Measurements from ENCODE around the gene RNF14.
A peak's percentile ranks its signal among the peaks of the same experiment; 100 is the strongest.

Gene RNF14

GRCh38 chr5:141982626-141983025, 13.7 kb downstream of the RNF14 start:
- TF ChIP-seq NFIC (IDR thresholded peaks at IDR 0.05) = no peak
- TF ChIP-seq EGR1 (IDR thresholded peaks at IDR 0.05) = no peak
- no peak for TF ChIP-seq USF1 (IDR thresholded peaks at IDR 0.05)
- no peak for TF ChIP-seq RAD21 (IDR thresholded peaks at IDR 0.05; ENCODE audit: low read depth)
- TF ChIP-seq ZBTB7A (IDR thresholded peaks at IDR 0.05; ENCODE audit: low read depth) = no peak
- no peak for TF ChIP-seq TEAD4 (IDR thresholded peaks at IDR 0.05)
- no peak for TF ChIP-seq MAX (IDR thresholded peaks at IDR 0.05)
- TF ChIP-seq CEBPB (IDR thresholded peaks at IDR 0.05) = no peak
- TF ChIP-seq YY1 (IDR thresholded peaks at IDR 0.05; ENCODE audit: low read depth) = no peak
- no peak for TF ChIP-seq EP300 (IDR thresholded peaks at IDR 0.05; ENCODE audit: borderline replicate concordance)

- TF ChIP-seq RAD21 (IDR thresholded peaks at IDR 0.05; ENCODE audit: low read depth) (no peak), EGR1 (IDR thresholded peaks at IDR 0.05) (no peak), MAX (IDR thresholded peaks at IDR 0.05) (no peak), ZBTB7A (IDR thresholded peaks at IDR 0.05; ENCODE audit: low read depth) (no peak), NFIC (IDR thresholded peaks at IDR 0.05) (no peak), CREB1 (IDR thresholded peaks at IDR 0.05; ENCODE audit: low read depth) (no peak), YY1 (IDR thresholded peaks at IDR 0.05; ENCODE audit: low read depth) (no peak), REST (IDR thresholded peaks at IDR 0.05; ENCODE audit: low read depth) (no peak), TAF1 (IDR thresholded peaks at IDR 0.05; ENCODE audit: low read depth) (no peak), CEBPB (IDR thresholded peaks at IDR 0.05) (no peak), TCF12 (IDR thresholded peaks at IDR 0.05; ENCODE audit: low read depth) (no peak), FOXM1 (IDR thresholded peaks at IDR 0.05; ENCODE audit: borderline replicate concordance, low read depth) (no peak)
Measured at GRCh38 chr5:141986072-141986471, 17.2 kb downstream of the RNF14 start.

- no peak for TF ChIP-seq TCF12 (IDR thresholded peaks at IDR 0.05; ENCODE audit: low read depth)
- no peak for TF ChIP-seq MAX (IDR thresholded peaks at IDR 0.05)
- TF ChIP-seq TAF1 (IDR thresholded peaks at IDR 0.05; ENCODE audit: low read depth) = no peak
- TF ChIP-seq EP300 (IDR thresholded peaks at IDR 0.05; ENCODE audit: borderline replicate concordance) = no peak
- TF ChIP-seq FOXM1 (IDR thresholded peaks at IDR 0.05; ENCODE audit: borderline replicate concordance, low read depth) = no peak
- no peak for TF ChIP-seq TEAD4 (IDR thresholded peaks at IDR 0.05)
- no peak for TF ChIP-seq EGR1 (IDR thresholded peaks at IDR 0.05)
- no peak for TF ChIP-seq CEBPB (IDR thresholded peaks at IDR 0.05)
- no peak for TF ChIP-seq ZBTB7A (IDR thresholded peaks at IDR 0.05; ENCODE audit: low read depth)
- no peak for TF ChIP-seq NFIC (IDR thresholded peaks at IDR 0.05)
- no peak for TF ChIP-seq USF1 (IDR thresholded peaks at IDR 0.05)
- no peak for TF ChIP-seq RAD21 (IDR thresholded peaks at IDR 0.05; ENCODE audit: low read depth)
- no peak for TF ChIP-seq CREB1 (IDR thresholded peaks at IDR 0.05; ENCODE audit: low read depth)
Measured at GRCh38 chr5:141989720-141990119, 20.8 kb downstream of the RNF14 start.

- TF ChIP-seq RAD21 (IDR thresholded peaks at IDR 0.05; ENCODE audit: low read depth) (peak; percentile 59), TAF1 (IDR thresholded peaks at IDR 0.05; ENCODE audit: low read depth) (no peak)
Measured at GRCh38 chr5:141992349-141992963, 23.6 kb downstream of the RNF14 start.

GRCh38 chr5:141994511-141995136, 25.7 kb downstream of the RNF14 start:
- no peak for TF ChIP-seq NFIC (IDR thresholded peaks at IDR 0.05)
- TF ChIP-seq REST (IDR thresholded peaks at IDR 0.05; ENCODE audit: low read depth) = no peak

GRCh38 chr5:141995656-141996055, 26.8 kb downstream of the RNF14 start:
- TF ChIP-seq REST (IDR thresholded peaks at IDR 0.05; ENCODE audit: low read depth) = no peak
- TF ChIP-seq RAD21 (IDR thresholded peaks at IDR 0.05; ENCODE audit: low read depth) = no peak
- TF ChIP-seq EGR1 (IDR thresholded peaks at IDR 0.05) = no peak
- no peak for TF ChIP-seq TAF1 (IDR thresholded peaks at IDR 0.05; ENCODE audit: low read depth)
- TF ChIP-seq FOXM1 (IDR thresholded peaks at IDR 0.05; ENCODE audit: borderline replicate concordance, low read depth) = no peak
- no peak for TF ChIP-seq USF1 (IDR thresholded peaks at IDR 0.05)
- no peak for TF ChIP-seq TEAD4 (IDR thresholded peaks at IDR 0.05)
- TF ChIP-seq ZBTB7A (IDR thresholded peaks at IDR 0.05; ENCODE audit: low read depth) = no peak
- TF ChIP-seq CEBPB (IDR thresholded peaks at IDR 0.05) = no peak
- no peak for TF ChIP-seq YY1 (IDR thresholded peaks at IDR 0.05; ENCODE audit: low read depth)
- no peak for TF ChIP-seq TCF12 (IDR thresholded peaks at IDR 0.05; ENCODE audit: low read depth)
- no peak for TF ChIP-seq MAX (IDR thresholded peaks at IDR 0.05)
- TF ChIP-seq CREB1 (IDR thresholded peaks at IDR 0.05; ENCODE audit: low read depth) = no peak
